K562 (cell line): ENCODE results near the gene PEPD. TPM values are rescaled to one million over a fixed set of nuclear protein-coding genes. Genes with fewer than 3 reads are reported as not detected.

Source experiments
- ATAC-seq: fragments of 200-7000 bp; cut with Tn5 transposase; 3 replicates; pipeline ENCODE4 v1.9.1; 2020; ENCODE audit warnings: moderate library complexity
- BruUV-seq: library from RNA; stranded (reverse); fragments of 400-500 nt; replicated peaks from 2 replicates; lab custom pipeline; 2021; lab: Mats Ljungman, UMichigan
- CTCF ChIA-PET: fragments of 300-600 bp; formaldehyde crosslinking; extraction: SDS; loops from one replicate; lab custom pipeline; 2021; ENCODE audit warnings: low intra/inter-chr PET ratio; lab: Yijun Ruan, JAX
- POLR2A ChIA-PET: fragments of 300-600, 350-650 bp; sonication (Branson Sonifier 250); formaldehyde crosslinking; extraction: SDS; loops from one replicate; lab custom pipeline; 2021; ENCODE audit warnings: antibody characterized with exemption, inconsistent platforms; lab: Yijun Ruan, JAX
- DNase-seq, 4 experiments: peaks; one replicate each; pipeline versions ENCODE4 v3.0.0 to v3.0.0-alpha.2; 2011 to 2018; ENCODE audit warnings: low spot score in 3 of 4, mixed read lengths in 3 of 4; ENCODE audit errors: extremely low read depth in 1 of 4
- FAIRE-seq: peaks from 2 replicates; lab custom pipeline; 2011; peaks lifted over from hg19 to GRCh38; lab: Jason Lieb, UNC
- H2AFZ ChIP-seq: 2 replicates; pipeline ENCODE4 v1.6.0; 2011; ENCODE audit warnings: low read depth, low read length, control low read depth, inconsistent platforms
- H3K27ac ChIP-seq: fragments of 200-600 bp; 3 replicates; pipeline ENCODE4 v1.8.0; 2011; ENCODE audit warnings: low read depth, mild to moderate bottlenecking, control low read depth, inconsistent platforms, low read length, moderate library complexity, mixed read lengths; ENCODE audit errors: extremely low read depth
- H3K27me3 ChIP-seq, 2 experiments: fragments of 300-600 bp in 1 of 2; 2 replicates in 1 of 2; 3 replicates in 1 of 2; pipeline versions ENCODE4 v1.6.0 to v1.8.0; 2011; ENCODE audit warnings: inconsistent platforms in 2 of 2, low read length in 2 of 2, mild to moderate bottlenecking in 1 of 2, mixed read lengths in 1 of 2, moderate library complexity in 1 of 2; ENCODE audit not compliant: control insufficient read depth in 2 of 2, insufficient read depth in 2 of 2
- H3K36me3 ChIP-seq: fragments of 300-600 bp; 3 replicates; pipeline ENCODE4 v1.8.0; 2011; ENCODE audit warnings: mild to moderate bottlenecking, low read length, inconsistent platforms; ENCODE audit not compliant: control insufficient read depth, insufficient read depth
- H3K4me1 ChIP-seq, 2 experiments: fragments of 200-600 bp in 1 of 2; replicated peaks in 1 of 2; 2 replicates in 1 of 2; 3 replicates in 1 of 2; pipeline versions ENCODE4 v1.5.1 to v1.8.0; 2011; ENCODE audit warnings: inconsistent platforms in 2 of 2, low read length in 2 of 2, mild to moderate bottlenecking in 1 of 2, mixed read lengths in 1 of 2, moderate library complexity in 1 of 2; ENCODE audit not compliant: control insufficient read depth in 2 of 2, insufficient read depth in 2 of 2
- H3K4me2 ChIP-seq: 2 replicates; pipeline ENCODE4 v1.6.1; 2011; ENCODE audit warnings: low read length, control low read depth, inconsistent platforms, mixed read lengths; ENCODE audit not compliant: insufficient read depth
- H3K4me3 ChIP-seq: fragments of 200-600 bp; sonication (generic), shearing (Covaris generic); 2 replicates; pipeline ENCODE4 v1.5.1; 2016; ENCODE audit warnings: control low read depth, inconsistent platforms
- H3K79me2 ChIP-seq: fragments of 200-600 bp; 3 replicates; pipeline ENCODE4 v1.8.0; 2011; ENCODE audit warnings: low read length, inconsistent platforms; ENCODE audit not compliant: control insufficient read depth, insufficient read depth
- H3K9ac ChIP-seq, 2 experiments: 2 replicates each; pipeline versions ENCODE4 v1.6.0 to v1.6.1; 2011; ENCODE audit warnings: low read depth in 2 of 2, low read length in 2 of 2, control low read depth in 1 of 2, inconsistent platforms in 1 of 2, mild to moderate bottlenecking in 1 of 2, mixed read lengths in 1 of 2; ENCODE audit not compliant: insufficient read depth in 1 of 2
- H3K9me1 ChIP-seq: one replicate; pipeline ENCODE4 v1.6.0; 2011; ENCODE audit warnings: inconsistent platforms, mild to moderate bottlenecking, low read length, moderate library complexity; ENCODE audit not compliant: control insufficient read depth, insufficient read depth
- H3K9me3 ChIP-seq: replicated peaks from 2 replicates; pipeline ENCODE4 v1.5.1; 2011; ENCODE audit warnings: low read depth, low read length, inconsistent platforms; ENCODE audit not compliant: control insufficient read depth, insufficient read depth
- H4K20me1 ChIP-seq: replicated peaks from 2 replicates; pipeline ENCODE4 v1.6.1; 2011; ENCODE audit warnings: low read length, inconsistent platforms, mixed read lengths; ENCODE audit not compliant: control insufficient read depth, insufficient read depth
- CBFA2T2 ChIP-seq: fragments of 450-650 bp; conservative IDR thresholded peaks from 2 replicates; pipeline ENCODE4 v1.6.1; 2017; ENCODE audit warnings: mild to moderate bottlenecking
- CEBPG ChIP-seq, 3 experiments: fragments of 200-800 bp in 1 of 3; sonication (Bioruptor generic) in 1 of 3; sonication (generic) in 1 of 3; formaldehyde crosslinking in 1 of 3; IDR thresholded peaks in 2 of 3; conservative IDR thresholded peaks in 1 of 3; 2 replicates each; pipeline versions ENCODE4 v1.6.1 to v1.8.0; 2016 to 2022; ENCODE audit warnings: missing compliant biosample characterization in 2 of 3, missing genetic modification characterization in 2 of 3, mild to moderate bottlenecking in 1 of 3, missing genetic modification reagents in 1 of 3
- DMBX1 ChIP-seq: fragments of 250-450 bp; sonication (Bioruptor Pico); IDR thresholded peaks from 2 replicates; pipeline ENCODE4 v1.8.0; 2022; ENCODE audit warnings: inconsistent platforms, mild to moderate bottlenecking, moderate library complexity, borderline replicate concordance
- GATAD2A ChIP-seq: fragments of 450-650 bp; IDR thresholded peaks from 2 replicates; pipeline ENCODE4 v1.6.1; 2017
- HDAC6 ChIP-seq: IDR thresholded peaks from 2 replicates; pipeline ENCODE4 v1.6.1; 2012; ENCODE audit warnings: low read depth, mild to moderate bottlenecking, control low read depth, inconsistent platforms, low read length, moderate library complexity
- MITF ChIP-seq: IDR thresholded peaks from 2 replicates; pipeline ENCODE4 v1.6.1; 2014; ENCODE audit warnings: antibody characterized with exemption
- POLR3G ChIP-seq: IDR thresholded peaks from 2 replicates; pipeline ENCODE4 v1.6.1; 2011; ENCODE audit not compliant: insufficient read length, insufficient replicate concordance; ENCODE audit errors: extremely low read depth
- RBM17 ChIP-seq: fragments of 200-400 bp; formaldehyde crosslinking; IDR thresholded peaks from 2 replicates; pipeline ENCODE4 v1.6.1; 2017; ENCODE audit warnings: low read depth, mild to moderate bottlenecking, low read length, borderline replicate concordance
- SFPQ ChIP-seq: fragments of 200-400 bp; formaldehyde crosslinking; IDR thresholded peaks from 2 replicates; pipeline ENCODE4 v1.6.1; 2017; ENCODE audit warnings: mild to moderate bottlenecking, low read depth, low read length, moderate library complexity
- SMAD3 ChIP-seq: fragments of 450-650 bp; formaldehyde crosslinking; conservative IDR thresholded peaks from 2 replicates; pipeline ENCODE4 v1.4.0; 2020; ENCODE audit warnings: mild to moderate bottlenecking
- ZKSCAN8 ChIP-seq: fragments of 200-800 bp; sonication (Bioruptor generic); IDR thresholded peaks from 2 replicates; pipeline ENCODE4 v1.6.1; 2016; ENCODE audit warnings: missing genetic modification characterization, missing compliant biosample characterization
- ZNF133 ChIP-seq: fragments of 250-450 bp; sonication (Bioruptor Pico); IDR thresholded peaks from 2 replicates; pipeline ENCODE4 v1.4.0; 2020; ENCODE audit warnings: mild to moderate bottlenecking
- ZNF431 ChIP-seq: sonication (generic); formaldehyde crosslinking; IDR thresholded peaks from 2 replicates; pipeline ENCODE4 v1.8.0; 2022; ENCODE audit warnings: mild to moderate bottlenecking, missing genetic modification reagents
- ZNF507 ChIP-seq: conservative IDR thresholded peaks from 2 replicates; pipeline ENCODE4 v1.6.1; 2017; ENCODE audit warnings: missing genetic modification characterization, missing compliant biosample characterization
- ZNF639 ChIP-seq, 2 experiments: fragments of 200-800 bp in 1 of 2; sonication (Bioruptor generic) in 1 of 2; sonication (generic) in 1 of 2; formaldehyde crosslinking in 1 of 2; IDR thresholded peaks in 1 of 2; conservative IDR thresholded peaks in 1 of 2; 2 replicates each; pipeline versions ENCODE4 v1.5.0 to v1.6.1; 2016 to 2020; ENCODE audit warnings: missing compliant biosample characterization in 1 of 2, missing genetic modification characterization in 1 of 2, missing genetic modification reagents in 1 of 2
- ZNF764 ChIP-seq: fragments of 250-450 bp; sonication (Bioruptor Pico); IDR thresholded peaks from 2 replicates; pipeline ENCODE4 v1.4.0; 2020; ENCODE audit warnings: low read depth, mild to moderate bottlenecking, moderate library complexity
- WGBS: fragments of 100-300 bp; shearing (Covaris generic); methylation state at CpG from one replicate; pipeline ENCODE4 v1.1.6; 2016; ENCODE audit warnings: low coverage, mixed read lengths; ENCODE audit not compliant: insufficient coverage; ENCODE audit errors: missing lambda C conversion rate; 5-methylcytosine and 5-hydroxymethylcytosine counted together
- in situ Hi-C: fragments of 300-500 bp; cut with MboI; formaldehyde crosslinking; loops from 4 replicates; pipeline ENCODE4 v1.15.0; 2018; ENCODE audit warnings: inconsistent platforms, mixed read lengths
- intact Hi-C: fragments of 100-400 bp; cut with micrococcal nuclease; formaldehyde crosslinking; loops from 2 replicates; pipeline ENCODE4 v1.14.2; 2022
- polyA plus RNA-seq, 8 experiments: library from polyadenylated mRNA; depleted of rRNA in 4 of 8; stranded (reverse) in 5 of 8; unstranded in 3 of 8; fragments of >200 nt; fragmentation: Nextera tagmentation in 2 of 8; fragmentation: Illumina TruSeq in 1 of 8; extraction: Ambion mirVana in 2 of 8; extraction: Trizol in 1 of 8; gene quantifications; 2 replicates each; pipeline versions ENCODE4 v1.2.1 to v1.2.3, GENCODE V29; 2011 to 2014; ENCODE audit warnings: inconsistent platforms in 1 of 8, missing spikeins in 1 of 8
- total RNA-seq, 7 experiments: library from RNA; depleted of rRNA in 6 of 7; stranded (reverse); fragments of >200 nt in 6 of 7; fragmentation: Illumina TruSeq in 2 of 7; extraction: Trizol in 2 of 7; gene quantifications; 2 replicates each; pipeline versions ENCODE4 v1.2.1 to v1.2.3, GENCODE V29; 2011 to 2021; ENCODE audit warnings: low replicate concordance in 1 of 7

Gene PEPD
- total and polyA plus RNA-seq, 9 of the 15 experiments (the other 6 are each of a cell fraction or from before 2014, with no cell fraction given): 1.3 to 19.2 (median 16.0) TPM

- TF ChIP-seq ZNF639 (CRISPR knock-in tag; conservative IDR thresholded peaks at IDR 0.05 in 1 of 2, IDR thresholded peaks at IDR 0.05 in 1 of 2) (0 out of 4 replicates have a peak, but pooled peaks of 1 of the 2 experiments have one; percentile 26), CBFA2T2 (peak; percentile 39; the same call in 1 of the 2 replicates), ZKSCAN8 (CRISPR knock-in tag) (peak; percentile 97), ZNF431 (CRISPR knock-in tag) (no peak), CEBPG (CRISPR knock-in tag; IDR thresholded peaks at IDR 0.05) (no peak), CEBPG (tag; conservative IDR thresholded peaks at IDR 0.05 in 1 of 2, IDR thresholded peaks at IDR 0.05 in 1 of 2) (peak in 1 of 2 experiments; percentile 48; a peak in 1 of 4 replicates), SMAD3 (CRISPR knock-in tag) (0 out of 2 replicates have a peak, but pooled peaks have one; percentile 24)
- TF ChIP-seq, all 486 proteins: peak for 17
Measured at GRCh38 chr19:33441277-33441699, 80.3 kb downstream of the PEPD start (continued).

- no peaks in the 10 kb centered on the region for H3K9me1 ChIP-seq
- H3K27ac ChIP-seq: no peak overlapping the region
- ChIA-PET POLR2A (interaction anchor here (0.6 to 0.8 kb wide), 2 partner anchors 16 to 249 kb away, joined by 3 read pairs; no protein-coding TSS in a partner anchor), CTCF (no interaction called here)
- H3K27me3 ChIP-seq: peaks cover 3 to 50% of the 10 kb centered on the region in 2 experiments; a peak in 3 of 5 replicates
- no peaks in the 10 kb centered on the region for H3K36me3 ChIP-seq
- H3K79me2 ChIP-seq: no peaks in the 10 kb centered on the region
- intact Hi-C loops (no loop called here), in situ Hi-C loops (loop anchor here (25.0 kb wide), 1 partner anchor 1272 kb away; no protein-coding TSS in a partner anchor)
- H3K4me2 ChIP-seq: no peak overlapping the region
- H4K20me1 ChIP-seq: peaks cover 16% of the 10 kb centered on the region; the same call in 1 of the 2 replicates
- no peak for DNase-seq
- no peak overlapping the region for H3K4me3 ChIP-seq
- WGBS: 12% methylated on average over 7 of the region's 7 CpGs
- no peak overlapping the region for H2AFZ ChIP-seq
- H3K9me3 ChIP-seq: no peaks in the 10 kb centered on the region
- no peak for ATAC-seq
- peaks cover 0 to under 1% of the 10 kb centered on the region in 2 experiments; a peak in 2 of 5 replicates for H3K4me1 ChIP-seq
- no TSS peak for BruUV-seq
- no peak overlapping the region for H3K9ac ChIP-seq
- FAIRE-seq: no peak
- no peak for TF ChIP-seq ZNF133 (CRISPR knock-in tag)
- no peak for TF ChIP-seq GATAD2A
- TF ChIP-seq HDAC6: no peak
- TF ChIP-seq RBM17: no peak
- no peak for TF ChIP-seq MITF
- no peak for TF ChIP-seq SFPQ
- TF ChIP-seq DMBX1: no peak
- no peak for TF ChIP-seq POLR3G
- TF ChIP-seq ZNF764 (CRISPR knock-in tag): no peak
- no peak for TF ChIP-seq ZNF507
Measured at GRCh38 chr19:33440682-33441081, 80.9 kb downstream of the PEPD start.
